M059J (cell line): Measurements from ENCODE around the gene CFAP77. TPM values are rescaled to one million over a fixed set of nuclear protein-coding genes. Genes with fewer than 3 reads are reported as not detected.
A peak's percentile ranks its signal among the peaks of the same experiment; 100 is the strongest.

Source experiments
- DNase-seq: peaks from one replicate; pipeline ENCODE4 v3.0.0-alpha.2; 2012; ENCODE audit warnings: low read depth
- total RNA-seq: library from RNA; depleted of rRNA; stranded (reverse); fragments of >200 nt; shearing (Covaris generic); gene quantifications from 2 replicates; pipeline ENCODE4 v1.2.3, GENCODE V29; 2014

The CFAP77 gene
- total RNA-seq, 1 experiment from 2014 or later = not detected

- no peak for DNase-seq
Measured at GRCh38 chr9:132578367-132578932, 168.4 kb downstream of the CFAP77 start.

- no peak for DNase-seq
Measured at GRCh38 chr9:132579427-132579798, 169.4 kb downstream of the CFAP77 start.

- no peak for DNase-seq
Measured at GRCh38 chr9:132582276-132582785, 172.3 kb downstream of the CFAP77 start, which contains the start of gene BARHL1. TSS of gene BARHL1 (plus strand) at chr9:132582606. CDS start at chr9:132582798, 192 bp downstream.

GRCh38 chr9:132582786-132583583, 173.0 kb downstream of the CFAP77 start:
- no peak for DNase-seq

- peak; percentile 14 for DNase-seq
Measured at GRCh38 chr9:132583584-132584304, 173.7 kb downstream of the CFAP77 start.

GRCh38 chr9:132584601-132585560, 174.9 kb downstream of the CFAP77 start:
- DNase-seq = peak; percentile 61

GRCh38 chr9:132585954-132586829, 176.2 kb downstream of the CFAP77 start:
- no peak for DNase-seq

GRCh38 chr9:132586830-132587591, 177.0 kb downstream of the CFAP77 start:
- DNase-seq = no peak

- no peak for DNase-seq
Measured at GRCh38 chr9:132587592-132587955, 177.6 kb downstream of the CFAP77 start.

- DNase-seq = no peak
Measured at GRCh38 chr9:132588098-132588497, 178.1 kb downstream of the CFAP77 start.

- no peak for DNase-seq
Measured at GRCh38 chr9:132588501-132589147, 178.6 kb downstream of the CFAP77 start.

GRCh38 chr9:132589148-132590036, 179.4 kb downstream of the CFAP77 start:
- DNase-seq = no peak

- no peak for DNase-seq
Measured at GRCh38 chr9:132590037-132590317, 180.0 kb downstream of the CFAP77 start.

GRCh38 chr9:132590318-132591182, 180.5 kb downstream of the CFAP77 start:
- no peak for DNase-seq

GRCh38 chr9:132591244-132591643, 181.2 kb downstream of the CFAP77 start:
- no peak for DNase-seq

GRCh38 chr9:132591751-132592314, 181.8 kb downstream of the CFAP77 start:
- no peak for DNase-seq

- DNase-seq = no peak
Measured at GRCh38 chr9:132592451-132592850, 182.4 kb downstream of the CFAP77 start.
